Measurements from ENCODE around the gene C13orf46.
A peak's percentile ranks its signal among the peaks of the same experiment; 100 is the strongest.

Gene C13orf46

GRCh38 chr13:113956571-113956970, 17.3 kb downstream of the C13orf46 start:
- no peak for DNase-seq (ENCODE audit: low read depth in 2 of 3, low spot score in 1 of 3)

DNA sequence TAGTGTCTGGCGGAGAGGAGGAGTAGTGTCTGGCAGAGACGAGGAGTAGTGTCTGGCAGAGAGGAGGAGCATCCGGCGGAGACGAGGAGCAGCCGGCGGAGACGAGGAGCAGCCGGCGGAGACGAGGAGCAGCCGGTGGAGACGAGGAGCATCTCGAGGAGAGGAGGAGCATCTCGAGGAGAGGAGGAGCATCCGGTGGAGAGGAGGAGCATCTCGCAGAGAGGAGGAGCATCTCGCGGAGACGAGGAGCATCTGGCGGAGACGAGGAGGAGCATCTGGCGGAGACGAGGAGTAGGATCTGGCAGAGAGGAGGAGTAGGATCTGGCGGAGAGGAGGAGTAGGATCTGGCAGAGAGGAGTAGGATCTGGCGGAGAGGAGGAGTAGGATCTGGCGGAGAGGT, 18.2 kb downstream of the C13orf46 start:
- DNase-seq (ENCODE audit: low read depth in 2 of 3, low spot score in 1 of 3) = no peak

DNA sequence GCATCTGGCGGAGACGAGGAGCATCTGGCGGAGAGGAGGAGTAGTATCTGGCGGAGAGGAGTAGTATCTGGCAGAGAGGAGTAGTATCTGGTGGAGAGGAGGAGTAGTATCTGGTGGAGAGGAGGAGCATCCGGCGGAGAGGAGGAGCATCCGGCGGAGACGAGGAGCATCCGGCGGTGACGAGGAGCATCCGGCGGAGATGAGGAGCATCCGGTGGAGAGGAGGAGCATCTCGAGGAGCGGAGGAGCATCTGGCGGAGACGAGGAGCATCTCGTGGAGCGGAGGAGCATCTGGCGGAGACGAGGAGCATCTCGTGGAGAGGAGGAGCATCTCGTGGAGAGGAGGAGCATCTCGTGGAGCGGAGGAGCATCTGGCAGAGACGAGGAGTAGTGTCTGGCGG, 18.6 kb downstream of the C13orf46 start:
- DNase-seq (ENCODE audit: low read depth in 2 of 3, low spot score in 1 of 3) = no peak

DNA sequence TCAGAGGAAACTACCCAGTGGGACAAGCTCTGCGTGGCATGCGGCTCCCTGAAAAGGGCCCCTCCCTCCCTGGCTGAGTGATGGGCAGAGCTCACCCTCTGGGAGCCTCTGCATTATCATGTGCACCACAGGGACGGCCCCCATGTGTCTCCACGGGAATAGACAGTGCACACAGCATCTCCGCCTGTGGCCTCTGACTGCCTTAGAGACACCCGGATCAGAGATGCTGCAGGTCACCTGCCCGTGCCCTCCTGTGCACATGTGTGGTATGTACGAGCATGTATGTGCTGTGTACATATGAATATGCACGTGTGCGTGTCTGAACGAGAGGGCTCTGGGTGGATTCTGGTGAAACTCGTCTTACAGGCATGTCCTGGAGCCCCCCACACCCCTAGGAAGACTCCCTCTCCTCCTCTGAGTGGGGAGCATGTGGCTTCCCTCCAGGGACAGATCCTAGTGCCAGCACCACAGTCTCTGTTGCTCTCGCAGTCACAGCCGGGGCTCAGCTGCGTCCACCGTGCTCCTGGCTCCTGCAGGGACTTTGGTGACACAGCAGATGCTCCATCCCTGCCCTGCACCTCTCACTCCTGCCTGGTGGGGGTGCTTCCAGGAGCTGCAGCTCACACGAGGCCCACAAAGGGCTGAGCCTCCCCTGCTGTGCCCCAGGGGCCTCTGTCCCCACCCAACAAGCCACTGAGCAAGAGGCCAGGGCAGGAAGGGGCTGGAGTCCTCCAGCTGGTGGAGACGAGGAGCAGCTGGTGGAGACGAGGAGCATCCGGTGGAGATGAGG, 19.6 kb downstream of the C13orf46 start:
- no peak for DNase-seq (ENCODE audit: low read depth in 2 of 3, low spot score in 1 of 3)

DNA sequence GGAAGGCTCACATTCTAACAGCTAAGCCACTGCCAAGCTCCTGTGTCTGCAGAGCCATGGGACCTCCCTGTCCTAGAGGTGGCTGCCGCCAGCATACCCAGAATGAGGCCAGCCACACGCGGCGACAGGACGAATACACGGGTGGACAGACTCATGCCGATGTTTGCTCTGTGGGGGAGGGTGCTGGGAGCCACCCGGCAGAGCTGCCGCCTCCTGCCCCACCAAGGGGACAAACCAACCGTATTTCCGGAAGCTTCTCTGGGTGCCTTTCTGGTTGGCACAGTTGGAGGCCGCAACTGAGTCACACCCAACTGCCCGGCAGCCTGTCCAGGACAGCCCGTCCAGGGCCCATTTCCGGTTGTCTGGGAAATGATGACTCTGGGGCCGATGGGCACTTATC, 20.3 kb downstream of the C13orf46 start:
- DNase-seq (ENCODE audit: low read depth in 2 of 3, low spot score in 1 of 3) = no peak

GRCh38 chr13:113952983-113953520, 20.8 kb downstream of the C13orf46 start:
- no peak for DNase-seq (ENCODE audit: low read depth in 2 of 3, low spot score in 1 of 3)

GRCh38 chr13:113952151-113952982, 21.5 kb downstream of the C13orf46 start:
- DNase-seq (ENCODE audit: low read depth in 2 of 3, low spot score in 1 of 3) = no peak

- DNase-seq (ENCODE audit: low read depth in 2 of 3, low spot score in 1 of 3) = peak; percentile 38 to 51 (median 50)
Measured at GRCh38 chr13:113951246-113951999, 22.5 kb downstream of the C13orf46 start.

DNA sequence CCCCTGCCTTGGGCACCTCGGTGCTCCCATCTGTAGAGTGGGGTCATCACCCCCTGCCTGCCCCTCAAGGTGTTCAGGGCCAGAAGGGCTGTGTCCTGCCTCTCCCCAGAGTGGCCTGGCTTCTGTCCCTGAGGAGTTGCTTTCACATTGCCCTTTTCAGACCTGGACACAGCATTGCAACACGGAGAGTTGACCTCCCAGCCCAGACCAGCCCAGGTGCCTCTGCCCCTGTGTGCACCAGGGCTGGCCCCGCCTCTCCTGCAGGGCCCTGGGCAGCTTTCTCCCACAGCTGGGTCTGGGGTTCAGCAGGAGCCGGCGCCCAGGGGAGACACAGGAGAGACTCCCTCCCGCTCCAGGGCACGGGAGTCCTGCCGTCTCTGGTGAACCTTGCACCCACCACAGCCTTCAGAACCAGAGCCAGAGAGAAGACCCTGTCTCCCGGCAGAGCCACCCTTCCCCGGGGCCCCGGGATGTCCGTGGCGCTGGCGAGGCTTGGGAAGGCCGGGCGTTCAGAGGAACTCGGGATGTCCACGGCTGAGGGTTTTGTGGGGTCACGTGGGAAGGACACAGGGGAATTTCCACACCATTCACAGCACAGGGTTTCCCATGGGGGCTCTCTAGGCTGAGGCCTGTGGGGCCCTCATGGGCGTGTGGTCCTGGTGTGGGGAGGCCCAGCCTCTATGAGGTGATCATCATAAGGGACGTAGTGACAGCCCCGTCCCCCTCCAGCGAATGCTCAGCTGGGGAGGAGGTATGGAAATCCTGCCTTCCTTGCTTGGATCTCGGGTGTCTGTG, 23.2 kb downstream of the C13orf46 start:
- no peak for DNase-seq (ENCODE audit: low read depth in 2 of 3, low spot score in 1 of 3)

- no peak for DNase-seq (ENCODE audit: low read depth in 2 of 3, low spot score in 1 of 3)
Measured at GRCh38 chr13:113949546-113949945, 24.3 kb downstream of the C13orf46 start.

DNA sequence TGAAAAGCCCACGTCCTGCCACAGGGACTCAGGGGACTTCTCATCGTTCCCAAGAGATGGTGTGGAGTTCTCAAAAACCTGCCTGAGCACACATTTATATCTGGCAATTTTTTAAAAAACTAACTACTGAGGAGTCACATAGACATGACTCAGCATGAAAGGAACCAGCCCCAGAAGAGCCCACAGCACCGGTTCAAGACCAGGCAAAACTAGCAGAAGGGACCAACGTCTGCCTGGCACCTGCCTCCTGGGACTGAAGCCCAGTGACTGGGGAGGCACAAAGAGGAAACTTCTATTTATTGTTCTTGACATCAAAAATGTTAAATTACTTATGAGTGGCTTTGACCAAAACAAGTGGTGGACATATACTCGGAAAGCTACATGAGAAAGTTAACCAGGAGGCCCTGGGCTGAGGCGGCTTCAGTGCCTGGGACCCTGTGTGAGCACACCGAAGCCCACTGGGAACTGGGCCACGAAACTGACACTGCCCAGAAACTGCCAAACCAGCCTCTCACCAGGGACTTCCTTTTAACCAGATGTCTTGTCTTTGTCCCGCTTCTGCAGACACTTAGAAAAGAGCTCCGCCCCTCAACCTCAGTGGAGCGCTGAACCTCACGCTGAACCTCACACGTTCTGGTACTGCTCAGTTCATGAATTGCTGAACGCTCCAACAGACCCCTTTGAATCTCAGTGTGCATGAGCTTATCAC, 25.7 kb downstream of the C13orf46 start:
- DNase-seq (ENCODE audit: low read depth in 2 of 3, low spot score in 1 of 3) = no peak

GRCh38 chr13:113947311-113948033, 26.4 kb downstream of the C13orf46 start:
- DNase-seq (ENCODE audit: low read depth in 2 of 3, low spot score in 1 of 3) = no peak

GRCh38 chr13:113946409-113947181, 27.3 kb downstream of the C13orf46 start:
- no peak for DNase-seq (ENCODE audit: low read depth in 2 of 3, low spot score in 1 of 3)

- DNase-seq (ENCODE audit: low read depth in 2 of 3, low spot score in 1 of 3) = no peak
Measured at GRCh38 chr13:113945857-113946408, 27.9 kb downstream of the C13orf46 start.

DNA sequence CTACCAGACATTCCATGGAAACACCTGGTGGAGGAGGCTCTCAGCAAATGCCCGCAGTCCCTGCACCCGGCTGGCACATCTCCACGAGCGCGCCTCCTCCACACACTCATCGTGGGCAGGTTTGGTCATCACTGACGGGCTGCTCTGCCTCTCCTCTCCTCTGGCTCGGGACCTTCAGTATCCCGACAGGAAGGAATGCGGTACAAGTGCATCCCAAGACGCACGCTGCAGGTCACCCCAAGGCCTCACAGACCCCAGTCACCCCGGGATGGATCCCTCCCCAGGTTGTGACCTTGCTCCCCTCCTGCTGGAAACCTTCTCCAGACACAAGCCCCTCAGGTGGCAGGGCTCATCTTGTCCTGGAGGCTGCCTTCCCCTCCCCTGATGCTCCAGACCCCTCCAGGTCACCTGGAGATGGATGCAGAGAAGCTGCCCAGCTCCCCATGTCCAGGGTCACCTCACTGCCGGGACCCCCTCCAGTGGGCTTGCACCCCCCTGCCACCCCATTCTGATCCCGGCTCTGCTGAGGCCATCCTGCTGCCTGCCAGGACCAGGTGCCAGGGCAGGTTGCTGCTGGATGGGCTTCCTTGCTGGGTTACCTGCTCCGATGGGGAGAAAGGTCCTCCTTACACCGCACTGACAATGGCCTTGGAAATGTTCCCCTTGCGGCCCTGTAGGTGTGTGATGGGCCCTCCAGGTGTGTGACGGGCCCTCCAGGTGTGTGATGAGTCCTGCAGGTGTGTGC, 29.9 kb downstream of the C13orf46 start:
- DNase-seq (ENCODE audit: low read depth in 2 of 3, low spot score in 1 of 3) = no peak

- no peak for DNase-seq (ENCODE audit: low read depth in 2 of 3, low spot score in 1 of 3)
Measured at GRCh38 chr13:113942591-113943103, 31.2 kb downstream of the C13orf46 start.

GRCh38 chr13:113941571-113942191, 32.2 kb downstream of the C13orf46 start:
- no peak for DNase-seq (ENCODE audit: low read depth in 2 of 3, low spot score in 1 of 3)

Data from stimulated activated CD4-positive, alpha-beta T cell treated with anti-CD3 and anti-CD28 coated beads, Interleukin-12 subunit alpha, Interleukin-12 subunit beta, amount 100 ng/mL, for 48 hours (primary cell).